K562 (cell line): ENCODE results near the gene SCAF11.
"Not testable (repeated sequence)": the region's sequence is repeated elsewhere in the genome, so short reads cannot be mapped to it uniquely, and the experiment has no call there.

Experiments
- CREB3 ChIP-seq: fragments of 450-650 bp; conservative IDR thresholded peaks from 2 replicates; pipeline ENCODE4 v1.6.1; 2016; ENCODE audit warnings: missing genetic modification characterization, low read depth, mild to moderate bottlenecking, missing compliant biosample characterization, moderate library complexity
- MAFK ChIP-seq: IDR thresholded peaks from 2 replicates; pipeline ENCODE4 v1.6.1; 2011; ENCODE audit warnings: low read length, improper control_type of control experiment
- POLR2A ChIP-seq: fragments of 450-650 bp; conservative IDR thresholded peaks from 2 replicates; pipeline ENCODE4 v1.6.1; 2016
- PRDM10 ChIP-seq: fragments of 450-650 bp; IDR thresholded peaks from 2 replicates; pipeline ENCODE4 v1.6.1; 2018; ENCODE audit not compliant: partially characterized antibody

DNA sequence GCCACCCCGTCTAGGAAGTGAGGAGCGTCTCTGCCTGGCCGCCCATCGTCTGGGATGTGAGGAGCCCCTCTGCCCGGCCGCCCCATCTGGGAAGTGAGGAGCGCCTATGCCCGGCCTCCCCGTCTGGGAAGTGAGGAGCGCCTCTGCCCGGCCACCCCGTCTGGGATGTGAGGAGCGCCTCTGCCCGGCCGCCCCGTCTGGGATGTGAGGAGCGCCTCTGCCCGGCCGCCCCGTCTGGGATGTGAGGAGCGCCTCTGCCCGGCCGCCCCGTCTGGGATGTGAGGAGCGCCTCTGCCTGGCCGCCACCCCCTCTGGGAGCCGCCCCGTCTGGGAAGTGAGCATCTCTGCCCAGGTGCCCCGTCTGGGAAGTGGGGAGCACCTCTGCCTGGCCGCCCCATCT, 9.7 kb upstream of the SCAF11 start:
- TF ChIP-seq POLR2A; PRDM10; MAFK; CREB3 (tag): not testable (repeated sequence)
